Measurements from ENCODE around the gene TTLL4.

The TTLL4 gene

GRCh38 chr2:218729640-218730039 is 19.0 kb downstream of the TTLL4 start:
- Histone ChIP-seq H3K9me3 (ENCODE audit: low read depth, low read length) (peaks cover 4% of the 10 kb centered on the region; the same call in 1 of the 2 replicates), H3K4me3 (no peak overlapping the region), H3K9ac (ENCODE audit: insufficient read length) (no peak overlapping the region), H3K36me3 (ENCODE audit: insufficient read depth, low read length) (peaks cover 34% of the 10 kb centered on the region), H3K27ac (no peak overlapping the region)
- TF ChIP-seq FOXP2 (optimal IDR thresholded peaks at IDR 0.05; ENCODE audit: control extremely low read depth, extremely low read length, insufficient read depth) (no peak), POLR2AphosphoS5 (IDR thresholded peaks at IDR 0.05; ENCODE audit: borderline replicate concordance, low read depth, low read length) (no peak), EZH2 (IDR thresholded peaks at IDR 0.05) (no peak)
- no peak for DNase-seq (ENCODE audit: low read depth, low spot score)

DNA sequence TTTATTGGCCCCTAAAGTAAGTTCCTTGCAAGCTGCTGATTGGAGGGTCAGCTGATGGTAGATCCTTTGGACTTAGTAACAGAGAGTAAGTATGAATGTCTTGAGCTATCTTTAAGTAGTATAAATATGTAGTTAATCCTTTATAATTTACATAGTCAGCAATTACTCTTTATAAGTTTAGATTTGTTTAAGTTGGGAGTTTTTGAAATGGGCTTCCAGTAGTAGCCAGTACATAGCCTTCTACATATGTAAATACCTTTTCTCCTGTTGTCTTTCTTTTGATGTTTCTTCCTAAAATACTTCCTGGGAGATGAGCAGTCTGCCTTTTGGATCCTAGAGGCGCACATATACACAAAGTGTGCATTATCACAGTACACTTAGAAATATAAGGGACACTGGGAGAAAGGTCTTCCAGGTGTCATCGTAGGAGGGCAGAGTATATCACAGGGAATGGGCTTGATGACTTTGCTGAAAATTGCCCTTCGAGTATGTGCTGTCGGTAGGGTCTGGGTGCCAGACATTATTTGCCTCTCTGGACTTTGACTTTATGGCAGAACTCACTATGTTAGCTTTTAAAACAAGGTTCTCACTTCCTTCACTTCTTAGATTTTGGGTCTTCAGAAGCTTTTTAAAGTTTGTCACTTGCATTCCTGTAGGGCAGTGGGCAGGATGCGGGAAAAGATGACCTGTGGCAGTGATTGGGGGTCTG is 21.6 kb downstream of the TTLL4 start:
- DNase-seq (ENCODE audit: low read depth, low spot score): no peak
- Histone ChIP-seq H3K36me3 (ENCODE audit: insufficient read depth, low read length) (peaks cover 19% of the 10 kb centered on the region), H3K9me3 (ENCODE audit: low read depth, low read length) (0 out of 2 replicates have a peak, but pooled peaks cover 4% of the 10 kb centered on the region), H3K27ac (peak overlapping the region; percentile 43), H3K4me3 (no peak overlapping the region), H3K9ac (ENCODE audit: insufficient read length) (no peak overlapping the region)
- TF ChIP-seq FOXP2 (optimal IDR thresholded peaks at IDR 0.05; ENCODE audit: control extremely low read depth, extremely low read length, insufficient read depth) (no peak), POLR2AphosphoS5 (IDR thresholded peaks at IDR 0.05; ENCODE audit: borderline replicate concordance, low read depth, low read length) (no peak), EZH2 (IDR thresholded peaks at IDR 0.05) (no peak)

DNA sequence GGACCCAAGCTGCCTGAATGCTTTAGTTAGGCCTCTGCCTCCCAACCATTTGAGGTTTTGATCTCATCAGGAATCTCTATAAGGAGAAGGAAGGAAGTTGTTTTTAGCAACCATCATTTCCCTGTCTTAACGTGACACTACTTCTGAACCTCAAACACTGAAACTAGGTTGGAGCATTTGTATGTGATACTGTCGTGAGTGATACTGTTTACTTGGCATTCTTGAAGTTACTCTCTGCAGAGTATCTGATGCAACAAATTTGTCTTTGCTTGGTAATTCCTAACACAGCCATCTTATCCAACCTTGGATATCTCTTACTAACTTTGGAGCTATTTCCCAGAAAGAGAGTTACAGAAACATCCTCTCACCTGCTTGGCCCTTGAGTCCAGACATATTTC is 22.1 kb downstream of the TTLL4 start:
- no peak overlapping the region for H3K27ac ChIP-seq
- no peak for TF ChIP-seq FOXP2 (optimal IDR thresholded peaks at IDR 0.05; ENCODE audit: control extremely low read depth, extremely low read length, insufficient read depth)
- no peak for TF ChIP-seq POLR2AphosphoS5 (IDR thresholded peaks at IDR 0.05; ENCODE audit: borderline replicate concordance, low read depth, low read length)
- no peak for TF ChIP-seq EZH2 (IDR thresholded peaks at IDR 0.05)
- H3K36me3 ChIP-seq (ENCODE audit: insufficient read depth, low read length): peaks cover 19% of the 10 kb centered on the region
- 0 out of 2 replicates have a peak, but pooled peaks cover under 1% of the 10 kb centered on the region for H3K9me3 ChIP-seq (ENCODE audit: low read depth, low read length)
- no peak for DNase-seq (ENCODE audit: low read depth, low spot score)
- H3K9ac ChIP-seq (ENCODE audit: insufficient read length): no peak overlapping the region
- no peak overlapping the region for H3K4me3 ChIP-seq

DNA sequence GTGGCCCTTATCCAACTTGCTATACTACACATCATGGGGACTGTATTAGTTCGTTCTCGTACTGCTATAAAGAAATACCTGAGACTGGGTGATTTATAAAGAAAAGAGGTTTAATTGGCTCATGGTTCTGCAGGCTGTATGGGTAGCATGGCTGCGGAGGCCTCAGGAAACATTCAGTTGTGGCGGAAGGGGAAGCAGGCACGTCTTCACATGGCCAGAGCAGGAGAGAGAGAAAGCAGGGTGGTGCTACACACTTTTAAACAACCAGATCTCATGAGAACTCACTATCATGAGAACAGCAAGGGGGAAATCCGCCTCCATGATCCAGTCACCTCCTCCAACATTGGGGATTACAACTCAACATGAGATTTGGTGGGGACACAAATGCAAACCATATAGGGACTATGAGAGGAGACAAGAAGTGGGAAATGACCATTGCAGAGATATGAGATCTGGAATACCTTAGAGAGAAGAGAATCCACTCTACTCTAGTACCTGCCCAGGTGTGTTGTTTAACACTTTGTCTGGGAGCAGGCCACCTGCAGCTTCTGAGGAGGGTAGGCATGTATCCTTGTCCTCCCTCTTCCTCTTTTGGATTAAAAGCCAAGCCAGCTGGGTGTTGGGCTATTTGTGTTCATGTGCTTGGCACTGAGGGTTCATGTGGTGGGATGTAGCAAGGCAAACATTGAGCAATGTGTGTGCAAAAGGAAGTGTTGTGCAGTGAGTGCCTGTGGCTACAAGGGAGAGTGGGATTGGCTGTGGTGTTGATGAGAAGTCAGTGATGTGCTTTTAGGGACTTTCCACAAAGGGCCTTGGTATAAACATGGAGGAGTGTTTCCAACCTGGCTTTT is 22.8 kb downstream of the TTLL4 start:
- H3K27ac ChIP-seq: no peak overlapping the region
- H3K9ac ChIP-seq (ENCODE audit: insufficient read length): no peak overlapping the region
- H3K36me3 ChIP-seq (ENCODE audit: insufficient read depth, low read length): peaks cover 22% of the 10 kb centered on the region
- DNase-seq (ENCODE audit: low read depth, low spot score): no peak
- H3K9me3 ChIP-seq (ENCODE audit: low read depth, low read length): no peaks in the 10 kb centered on the region
- no peak overlapping the region for H3K4me3 ChIP-seq
- TF ChIP-seq POLR2AphosphoS5 (IDR thresholded peaks at IDR 0.05; ENCODE audit: borderline replicate concordance, low read depth, low read length): no peak
- no peak for TF ChIP-seq EZH2 (IDR thresholded peaks at IDR 0.05)
- no peak for TF ChIP-seq FOXP2 (optimal IDR thresholded peaks at IDR 0.05; ENCODE audit: control extremely low read depth, extremely low read length, insufficient read depth)

- Histone ChIP-seq H3K36me3 (ENCODE audit: insufficient read depth, low read length) (peaks cover 28% of the 10 kb centered on the region), H3K4me3 (no peak overlapping the region), H3K9me3 (ENCODE audit: low read depth, low read length) (no peaks in the 10 kb centered on the region), H3K9ac (ENCODE audit: insufficient read length) (no peak overlapping the region), H3K27ac (no peak overlapping the region)
- no peak for DNase-seq (ENCODE audit: low read depth, low spot score)
- TF ChIP-seq POLR2AphosphoS5 (IDR thresholded peaks at IDR 0.05; ENCODE audit: borderline replicate concordance, low read depth, low read length) (no peak), FOXP2 (optimal IDR thresholded peaks at IDR 0.05; ENCODE audit: control extremely low read depth, extremely low read length, insufficient read depth) (no peak), EZH2 (IDR thresholded peaks at IDR 0.05) (no peak)
Measured at GRCh38 chr2:218734190-218734975, 23.7 kb downstream of the TTLL4 start.

DNA sequence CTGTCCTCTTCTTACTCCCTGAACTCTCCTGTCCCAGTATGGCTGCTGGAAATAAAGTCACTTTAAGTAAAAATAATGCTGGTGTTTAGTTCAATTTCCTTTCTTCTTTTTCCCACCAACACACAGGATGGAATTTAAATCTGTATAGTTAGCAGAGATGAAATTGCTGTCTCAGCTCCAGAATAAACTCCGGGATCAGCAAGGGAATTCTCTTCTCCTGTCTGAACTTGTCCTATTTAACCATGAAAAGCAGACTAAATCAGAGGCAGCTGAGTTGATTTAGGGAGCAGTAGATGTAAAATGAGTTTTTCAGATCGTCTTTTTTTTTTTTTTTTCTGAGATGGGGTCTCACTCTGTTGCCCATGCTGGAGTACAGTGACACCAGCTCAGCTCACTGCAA is 25.9 kb downstream of the TTLL4 start:
- peaks cover 45% of the 10 kb centered on the region for H3K36me3 ChIP-seq (ENCODE audit: insufficient read depth, low read length)
- H3K9me3 ChIP-seq (ENCODE audit: low read depth, low read length): no peaks in the 10 kb centered on the region
- TF ChIP-seq FOXP2 (optimal IDR thresholded peaks at IDR 0.05; ENCODE audit: control extremely low read depth, extremely low read length, insufficient read depth) (no peak), EZH2 (IDR thresholded peaks at IDR 0.05) (no peak), POLR2AphosphoS5 (IDR thresholded peaks at IDR 0.05; ENCODE audit: borderline replicate concordance, low read depth, low read length) (no peak)
- no peak overlapping the region for H3K4me3 ChIP-seq
- H3K9ac ChIP-seq (ENCODE audit: insufficient read length): no peak overlapping the region
- no peak overlapping the region for H3K27ac ChIP-seq
- DNase-seq (ENCODE audit: low read depth, low spot score): no peak

- Histone ChIP-seq H3K27ac (no peak overlapping the region), H3K9ac (ENCODE audit: insufficient read length) (no peak overlapping the region), H3K4me3 (no peak overlapping the region), H3K36me3 (ENCODE audit: insufficient read depth, low read length) (peaks cover 77% of the 10 kb centered on the region), H3K9me3 (ENCODE audit: low read depth, low read length) (no peaks in the 10 kb centered on the region)
- DNase-seq (ENCODE audit: low read depth, low spot score): no peak
- TF ChIP-seq EZH2 (IDR thresholded peaks at IDR 0.05) (no peak), POLR2AphosphoS5 (IDR thresholded peaks at IDR 0.05; ENCODE audit: borderline replicate concordance, low read depth, low read length) (no peak), FOXP2 (optimal IDR thresholded peaks at IDR 0.05; ENCODE audit: control extremely low read depth, extremely low read length, insufficient read depth) (no peak)
Measured at GRCh38 chr2:218743068-218743467, 32.4 kb downstream of the TTLL4 start.

DNA sequence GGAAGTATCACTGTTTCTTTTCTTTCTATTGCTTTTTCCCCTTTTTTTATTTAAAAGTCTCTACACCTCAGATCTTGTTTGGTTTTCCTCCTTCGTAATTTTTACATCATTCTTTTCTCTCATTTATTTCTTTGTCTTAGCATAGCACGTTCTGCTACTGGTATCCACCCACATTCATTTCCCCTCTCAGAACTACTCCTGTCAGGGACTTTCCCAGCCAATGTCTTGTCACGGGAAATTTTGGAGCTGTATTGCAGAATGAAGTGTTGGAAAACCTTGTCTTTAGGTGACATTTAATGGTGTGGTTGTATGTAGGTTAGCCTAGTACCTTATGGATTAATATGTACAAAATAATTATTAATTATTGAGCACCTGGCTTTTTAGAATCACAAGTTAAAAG is 34.0 kb downstream of the TTLL4 start:
- TF ChIP-seq FOXP2 (optimal IDR thresholded peaks at IDR 0.05; ENCODE audit: control extremely low read depth, extremely low read length, insufficient read depth) (no peak), EZH2 (IDR thresholded peaks at IDR 0.05) (no peak), POLR2AphosphoS5 (IDR thresholded peaks at IDR 0.05; ENCODE audit: borderline replicate concordance, low read depth, low read length) (no peak)
- Histone ChIP-seq H3K9me3 (ENCODE audit: low read depth, low read length) (no peaks in the 10 kb centered on the region), H3K4me3 (no peak overlapping the region), H3K27ac (no peak overlapping the region), H3K9ac (ENCODE audit: insufficient read length) (no peak overlapping the region), H3K36me3 (ENCODE audit: insufficient read depth, low read length) (peaks cover 74% of the 10 kb centered on the region)
- no peak for DNase-seq (ENCODE audit: low read depth, low spot score)

Measured in SK-N-MC (cell line).